Measurements from ENCODE around the gene SIGLEC1.

GRCh38 chr20:3714092-3714491 lies 1.7 kb upstream of the SIGLEC1 start:
- TF ChIP-seq JUNB (IDR thresholded peaks at IDR 0.05; ENCODE audit: unreplicated experiment) (no peak), NANOG (IDR thresholded peaks at IDR 0.05; ENCODE audit: borderline replicate concordance) (no peak), CTCF (conservative IDR thresholded peaks at IDR 0.05; ENCODE audit: low read depth in 2 of 2) (no peak), EZH2 (IDR thresholded peaks at IDR 0.05; ENCODE audit: low read depth, unreplicated experiment) (no peak), REST (IDR thresholded peaks at IDR 0.05; ENCODE audit: unreplicated experiment) (no peak), POLR2AphosphoS5 (IDR thresholded peaks at IDR 0.05; ENCODE audit: low read depth) (no peak)
